HG03103 (cell line): ENCODE data around the gene SMOC1.

Source experiments
- ATAC-seq: cut with Tn5 transposase; IDR thresholded peaks from one replicate; pipeline ENCODE4 v1.9.1; 2021; ENCODE audit warnings: low read depth; ENCODE audit not compliant: unreplicated experiment

The SMOC1 gene

GRCh38 chr14:69937367-69938081, 58.3 kb downstream of the SMOC1 start:
- no peak for ATAC-seq

- no peak for ATAC-seq
These were observed 59.5 kb downstream of the SMOC1 start for GRCh38 chr14:69938751-69939150.

- no peak for ATAC-seq
These were observed 62.8 kb downstream of the SMOC1 start for GRCh38 chr14:69941768-69942742.

GRCh38 chr14:69943084-69943780, 64.0 kb downstream of the SMOC1 start:
- ATAC-seq = no peak

GRCh38 chr14:69945347-69945746, 66.1 kb downstream of the SMOC1 start:
- ATAC-seq = no peak

GRCh38 chr14:69945912-69946311, 66.7 kb downstream of the SMOC1 start:
- no peak for ATAC-seq

- ATAC-seq = no peak
These were observed 69.1 kb downstream of the SMOC1 start for GRCh38 chr14:69948351-69948750.

GRCh38 chr14:69951263-69951662, 72.0 kb downstream of the SMOC1 start:
- no peak for ATAC-seq

GRCh38 chr14:69951935-69952334, 72.7 kb downstream of the SMOC1 start:
- ATAC-seq = no peak

- no peak for ATAC-seq
These were observed 74.2 kb downstream of the SMOC1 start for GRCh38 chr14:69953266-69953915.

GRCh38 chr14:69955855-69956845, 76.9 kb downstream of the SMOC1 start:
- no peak for ATAC-seq

- no peak for ATAC-seq
These were observed 77.8 kb downstream of the SMOC1 start for GRCh38 chr14:69956970-69957369.

GRCh38 chr14:69957986-69958385, 78.8 kb downstream of the SMOC1 start:
- no peak for ATAC-seq

GRCh38 chr14:69959136-69959535, 79.9 kb downstream of the SMOC1 start:
- no peak for ATAC-seq

- ATAC-seq = no peak
These were observed 81.1 kb downstream of the SMOC1 start for GRCh38 chr14:69960296-69960695.

GRCh38 chr14:69963966-69964365, 84.8 kb downstream of the SMOC1 start:
- no peak for ATAC-seq

GRCh38 chr14:69964841-69965240, 85.6 kb downstream of the SMOC1 start:
- no peak for ATAC-seq

GRCh38 chr14:69968132-69968531, 88.9 kb downstream of the SMOC1 start:
- no peak for ATAC-seq

GRCh38 chr14:69968681-69969080, 89.5 kb downstream of the SMOC1 start:
- ATAC-seq = no peak
